Fibroblast of lung (primary cell): ENCODE data around the gene STRADB. TPM values are rescaled to one million over a fixed set of nuclear protein-coding genes. Genes with fewer than 3 reads are reported as not detected.

ENCODE experiments used
- DNase-seq, 2 donors: peaks; one replicate each; pipeline versions ENCODE4 v3.0.0 to v3.0.0-alpha.2; 2010; ENCODE audit warnings: low read depth in 2 of 2
- H2AFZ ChIP-seq: 2 replicates; pipeline ENCODE4 v1.5.1; 2012; ENCODE audit warnings: low read length, control low read depth, inconsistent platforms
- H3K27ac ChIP-seq: 2 replicates; pipeline ENCODE4 v1.5.1; 2011; ENCODE audit warnings: low read length, control low read depth; ENCODE audit not compliant: insufficient read depth
- H3K27me3 ChIP-seq: 2 replicates; pipeline ENCODE4 v1.5.1; 2011; ENCODE audit warnings: mild to moderate bottlenecking, low read length; ENCODE audit not compliant: control insufficient read depth, insufficient read depth
- H3K36me3 ChIP-seq: 2 replicates; pipeline ENCODE4 v1.5.1; 2011; ENCODE audit warnings: low read length; ENCODE audit not compliant: control insufficient read depth, insufficient read depth
- H3K4me1 ChIP-seq: 2 replicates; pipeline ENCODE4 v1.5.1; 2011; ENCODE audit warnings: low read length; ENCODE audit not compliant: control insufficient read depth, insufficient read depth; ENCODE audit errors: extremely low read depth
- H3K4me2 ChIP-seq: 2 replicates; pipeline ENCODE4 v1.5.1; 2011; ENCODE audit warnings: low read length, control low read depth; ENCODE audit not compliant: insufficient read depth; ENCODE audit errors: extremely low read depth
- H3K4me3 ChIP-seq, 4 experiments: fragments of 200-600 bp in 1 of 4; sonication (generic) in 1 of 4; replicated peaks in 1 of 4; 2 replicates each; pipeline ENCODE4 v1.5.1; 2011 to 2016; ENCODE audit warnings: low read length in 4 of 4, low read depth in 3 of 4, mild to moderate bottlenecking in 3 of 4, control low read depth in 2 of 4, inconsistent platforms in 1 of 4, mixed read lengths in 1 of 4; ENCODE audit not compliant: insufficient read depth in 1 of 4; ENCODE audit errors: control extremely low read depth in 1 of 4
- H3K79me2 ChIP-seq: 2 replicates; pipeline ENCODE4 v1.5.1; 2012; ENCODE audit warnings: mild to moderate bottlenecking, low read length, inconsistent platforms; ENCODE audit not compliant: control insufficient read depth, insufficient read depth
- H3K9ac ChIP-seq: 2 replicates; pipeline ENCODE4 v1.5.1; 2011; ENCODE audit warnings: mild to moderate bottlenecking, low read length, control low read depth; ENCODE audit not compliant: insufficient read depth
- H3K9me3 ChIP-seq: 2 replicates; pipeline ENCODE4 v1.5.1; 2012; ENCODE audit warnings: low read depth, low read length; ENCODE audit not compliant: control insufficient read depth, insufficient read depth
- H4K20me1 ChIP-seq: 2 replicates; pipeline ENCODE4 v1.5.1; 2011; ENCODE audit warnings: low read length; ENCODE audit not compliant: control insufficient read depth, insufficient read depth; ENCODE audit errors: extremely low read depth
- CTCF ChIP-seq, 2 donors: IDR thresholded peaks in 1 of 2; conservative IDR thresholded peaks in 1 of 2; 1 replicate in 1 of 2; 2 replicates in 1 of 2; pipeline ENCODE4 v1.5.1; 2011 to 2012; ENCODE audit warnings: low read length in 2 of 2, control low read depth in 1 of 2, inconsistent platforms in 1 of 2, low read depth in 1 of 2, mild to moderate bottlenecking in 1 of 2
- EZH2 ChIP-seq: IDR thresholded peaks from 2 replicates; pipeline ENCODE4 v1.5.1; 2012; ENCODE audit warnings: low read length, control low read depth, mild to moderate bottlenecking; ENCODE audit errors: missing control alignments
- polyA plus RNA-seq, 2 donors: library from polyadenylated mRNA; depleted of rRNA in 1 of 2; stranded (reverse) in 1 of 2; unstranded in 1 of 2; fragments of >200 nt; gene quantifications; 2 replicates each; pipeline ENCODE4 v1.2.1, GENCODE V29; 2011 to 2012; ENCODE audit warnings: missing spikeins in 1 of 2
- total RNA-seq: library from RNA; depleted of rRNA; stranded (reverse); fragments of >200 nt; gene quantifications from 2 replicates; pipeline ENCODE4 v1.2.1, GENCODE V29; 2014

The STRADB gene
- total and polyA plus RNA-seq, 2 donors (not counting 1 experiment from before 2014, with no cell fraction given) = 27.4 to 84.7 TPM

DNA sequence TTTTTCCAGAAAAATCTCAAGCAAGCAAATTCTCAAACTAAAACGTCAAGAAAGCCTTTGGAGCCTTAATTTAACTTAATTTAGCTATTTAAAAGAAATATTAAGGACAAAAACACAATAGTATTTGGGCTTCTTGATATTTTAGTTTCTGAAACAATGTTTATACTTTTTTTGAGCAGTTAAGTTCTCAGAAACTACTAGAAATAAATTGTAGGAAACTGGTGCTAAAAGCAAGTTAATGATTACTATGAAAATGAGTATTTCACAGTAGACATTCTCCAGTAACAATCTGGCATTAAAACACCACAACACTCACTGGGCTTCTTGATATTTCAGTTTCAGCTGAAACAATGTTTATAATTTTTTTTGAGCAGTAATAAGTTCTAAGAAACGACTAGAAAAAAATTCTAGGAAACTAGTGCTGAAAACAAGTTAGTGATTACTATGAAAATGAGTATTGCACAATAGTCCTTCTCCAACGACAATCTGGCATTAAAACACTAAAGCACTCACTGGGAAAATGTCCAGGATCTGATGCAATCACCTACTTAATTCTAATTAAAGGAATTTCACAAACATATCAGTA, 45.4 kb upstream of the STRADB start:
- H3K27ac ChIP-seq = no peak overlapping the region
- no peak overlapping the region for H3K9ac ChIP-seq
- no peaks in the 10 kb centered on the region for H3K36me3 ChIP-seq
- no peaks in the 10 kb centered on the region for H3K27me3 ChIP-seq
- peaks cover 10% of the 10 kb centered on the region for H3K79me2 ChIP-seq
- H3K9me3 ChIP-seq = no peaks in the 10 kb centered on the region
- peak overlapping the region; percentile 8 for H3K4me2 ChIP-seq
- peak overlapping the region in 1 of 4 experiments; percentile 78 for H3K4me3 ChIP-seq
- H3K4me1 ChIP-seq = peaks cover 7% of the 10 kb centered on the region
- H4K20me1 ChIP-seq = no peaks in the 10 kb centered on the region
- DNase-seq = peak; percentile 71 to 97
- no peak overlapping the region for H2AFZ ChIP-seq
- no peak for TF ChIP-seq CTCF (conservative IDR thresholded peaks at IDR 0.05 in 1 of 2, IDR thresholded peaks at IDR 0.05 in 1 of 2; ENCODE audit: low read depth in 1 of 2, low read length in 2 of 2)
- TF ChIP-seq EZH2 = no peak

DNA sequence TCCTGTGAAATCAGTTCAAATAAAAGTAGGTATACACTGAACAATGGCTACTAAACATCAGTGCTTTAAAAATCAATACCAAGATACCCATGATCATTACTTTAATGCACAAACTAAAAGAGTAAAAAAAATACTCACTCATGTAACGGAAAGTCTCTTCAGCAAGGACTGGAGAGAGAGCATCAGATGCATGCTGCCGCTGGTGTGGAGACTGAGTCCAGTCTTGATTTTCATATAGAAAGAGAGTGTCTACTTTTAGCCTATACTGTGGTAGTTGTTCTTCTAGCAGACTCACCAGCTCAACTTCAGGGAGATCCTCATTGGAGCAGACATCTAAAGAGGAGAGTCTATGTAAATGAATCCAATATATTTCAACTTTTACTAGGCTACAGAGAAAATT, 44.3 kb upstream of the STRADB start:
- TF ChIP-seq EZH2 = no peak
- no peak for TF ChIP-seq CTCF (conservative IDR thresholded peaks at IDR 0.05 in 1 of 2, IDR thresholded peaks at IDR 0.05 in 1 of 2; ENCODE audit: low read depth in 1 of 2, low read length in 2 of 2)
- no peak overlapping the region for H3K9ac ChIP-seq
- no peak overlapping the region for H3K27ac ChIP-seq
- H3K4me3 ChIP-seq = peak overlapping the region in 2 of 4 experiments; percentile 8 to 78
- no peak overlapping the region for H2AFZ ChIP-seq
- H3K27me3 ChIP-seq = no peaks in the 10 kb centered on the region
- H3K9me3 ChIP-seq = no peaks in the 10 kb centered on the region
- no peaks in the 10 kb centered on the region for H4K20me1 ChIP-seq
- DNase-seq = peak in 1 of 2 donors; percentile 68
- peaks cover 10% of the 10 kb centered on the region for H3K79me2 ChIP-seq
- H3K4me2 ChIP-seq = no peak overlapping the region
- no peaks in the 10 kb centered on the region for H3K36me3 ChIP-seq
- H3K4me1 ChIP-seq = peaks cover 5% of the 10 kb centered on the region

DNA sequence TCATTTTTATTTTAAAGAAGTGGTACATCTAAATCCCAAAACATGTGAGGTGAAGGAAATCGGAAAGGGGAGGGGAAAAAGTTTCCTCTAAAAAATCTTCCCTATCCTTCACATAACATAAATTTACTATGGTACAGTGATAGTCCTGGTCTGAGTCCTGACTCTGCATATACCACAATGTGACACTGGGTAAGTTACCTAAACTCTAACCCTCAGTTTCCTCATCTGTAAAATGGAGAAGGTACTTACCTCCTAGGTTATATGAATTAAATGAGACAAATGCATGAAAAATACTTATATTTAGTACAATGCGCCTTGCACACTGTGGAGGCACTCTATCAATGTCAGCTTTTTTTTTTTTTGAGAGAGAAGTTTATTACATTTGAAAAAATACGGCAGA, 42.6 kb upstream of the STRADB start:
- H3K36me3 ChIP-seq = no peaks in the 10 kb centered on the region
- H3K9me3 ChIP-seq = no peaks in the 10 kb centered on the region
- no peak overlapping the region for H3K4me2 ChIP-seq
- no peak overlapping the region for H3K27ac ChIP-seq
- H3K9ac ChIP-seq = no peak overlapping the region
- no peaks in the 10 kb centered on the region for H3K27me3 ChIP-seq
- TF ChIP-seq CTCF (conservative IDR thresholded peaks at IDR 0.05 in 1 of 2, IDR thresholded peaks at IDR 0.05 in 1 of 2; ENCODE audit: low read depth in 1 of 2, low read length in 2 of 2) = no peak
- H3K4me1 ChIP-seq = peaks cover 5% of the 10 kb centered on the region
- no peaks in the 10 kb centered on the region for H4K20me1 ChIP-seq
- DNase-seq = no peak
- H3K79me2 ChIP-seq = peaks cover 16% of the 10 kb centered on the region
- H3K4me3 ChIP-seq = no peak overlapping the region
- H2AFZ ChIP-seq = no peak overlapping the region
